HepG2 (cell line): ENCODE data around the gene SETD1A. TPM values are rescaled to one million over a fixed set of nuclear protein-coding genes. Genes with fewer than 3 reads are reported as not detected.

Experiments used
- BRCA1 ChIP-seq: sonication (generic); formaldehyde crosslinking; IDR thresholded peaks from 2 replicates; pipeline ENCODE4 v1.4.0; 2020; ENCODE audit warnings: missing genetic modification reagents
- CBX1 ChIP-seq: IDR thresholded peaks from one replicate; pipeline ENCODE4 v1.6.1; 2016; ENCODE audit warnings: antibody characterized with exemption, low read depth
- CTCF ChIP-seq: sonication (generic); formaldehyde crosslinking; IDR thresholded peaks from 2 replicates; pipeline ENCODE4 v1.5.0; 2020; ENCODE audit warnings: mild to moderate bottlenecking, missing genetic modification reagents, moderate library complexity
- ETV6 ChIP-seq: sonication (generic); formaldehyde crosslinking; conservative IDR thresholded peaks from 2 replicates; pipeline ENCODE4 v1.4.0; 2020; ENCODE audit warnings: missing genetic modification reagents
- FOXC1 ChIP-seq: sonication (generic); formaldehyde crosslinking; IDR thresholded peaks from 2 replicates; pipeline ENCODE4 v1.8.0; 2022; ENCODE audit warnings: mild to moderate bottlenecking, missing genetic modification reagents, borderline replicate concordance
- LBX2 ChIP-seq: sonication (generic); formaldehyde crosslinking; IDR thresholded peaks from 2 replicates; pipeline ENCODE4 v1.5.0; 2020; ENCODE audit warnings: missing genetic modification reagents, mild to moderate bottlenecking, borderline replicate concordance
- MAFK ChIP-seq, 2 experiments: IDR thresholded peaks in 1 of 2; conservative IDR thresholded peaks in 1 of 2; 2 replicates each; pipeline ENCODE4 v1.6.1; 2011; ENCODE audit warnings: improper control_type of control experiment in 2 of 2, low read length in 2 of 2
- POLR2AphosphoS2 ChIP-seq: IDR thresholded peaks from 2 replicates; pipeline ENCODE4 v1.6.1; 2011; ENCODE audit warnings: low read depth, low read length, improper control_type of control experiment
- RELA ChIP-seq: sonication (generic); formaldehyde crosslinking; IDR thresholded peaks from 2 replicates; pipeline ENCODE4 v1.4.0; 2020; ENCODE audit warnings: missing genetic modification reagents
- SAFB2 ChIP-seq: sonication (generic); formaldehyde crosslinking; IDR thresholded peaks from 2 replicates; pipeline ENCODE4 v1.5.1; 2020; ENCODE audit warnings: missing genetic modification reagents, low read depth, mild to moderate bottlenecking, borderline replicate concordance
- SOX13 ChIP-seq, 3 experiments: fragments of 450-650 bp in 1 of 3; sonication (generic) in 1 of 3; formaldehyde crosslinking in 1 of 3; IDR thresholded peaks in 2 of 3; conservative IDR thresholded peaks in 1 of 3; 2 replicates each; pipeline versions ENCODE4 v1.5.0 to v1.6.1; 2016 to 2020; ENCODE audit warnings: antibody characterized with exemption in 1 of 3, mild to moderate bottlenecking in 1 of 3, missing compliant biosample characterization in 1 of 3, missing genetic modification reagents in 1 of 3, moderate library complexity in 1 of 3
- ZBTB38 ChIP-seq: sonication (generic); formaldehyde crosslinking; IDR thresholded peaks from 2 replicates; pipeline ENCODE4 v1.5.1; 2020; ENCODE audit warnings: mild to moderate bottlenecking, missing genetic modification reagents
- ZMAT3 ChIP-seq: sonication (generic); formaldehyde crosslinking; conservative IDR thresholded peaks from 2 replicates; pipeline ENCODE4 v1.7.0; 2021; ENCODE audit warnings: missing genetic modification reagents
- ZNF264 ChIP-seq: sonication (generic); formaldehyde crosslinking; IDR thresholded peaks from 2 replicates; pipeline ENCODE4 v1.4.0; 2020; ENCODE audit warnings: missing genetic modification reagents
- ZNF513 ChIP-seq: sonication (generic); formaldehyde crosslinking; conservative IDR thresholded peaks from 2 replicates; pipeline ENCODE4 v1.5.0; 2020; ENCODE audit warnings: missing genetic modification reagents
- ZNF543 ChIP-seq: sonication (generic); formaldehyde crosslinking; IDR thresholded peaks from 2 replicates; pipeline ENCODE4 v1.4.0; 2020; ENCODE audit warnings: mild to moderate bottlenecking, missing genetic modification reagents
- ZNF576 ChIP-seq: sonication (generic); formaldehyde crosslinking; IDR thresholded peaks from 2 replicates; pipeline ENCODE4 v1.4.0; 2020; ENCODE audit warnings: mild to moderate bottlenecking, missing genetic modification reagents
- ZNF577 ChIP-seq: sonication (generic); formaldehyde crosslinking; IDR thresholded peaks from 2 replicates; pipeline ENCODE4 v1.4.0; 2020; ENCODE audit warnings: mild to moderate bottlenecking, low read depth, missing genetic modification reagents, borderline replicate concordance
- ZNF747 ChIP-seq: sonication (generic); formaldehyde crosslinking; IDR thresholded peaks from 2 replicates; pipeline ENCODE4 v1.8.1; 2023; ENCODE audit warnings: missing genetic modification reagents, mild to moderate bottlenecking, borderline replicate concordance
- ZNF777 ChIP-seq: sonication (generic); formaldehyde crosslinking; IDR thresholded peaks from 2 replicates; pipeline ENCODE4 v1.4.0; 2020; ENCODE audit warnings: missing genetic modification reagents
- polyA plus RNA-seq, 8 experiments: library from polyadenylated mRNA; depleted of rRNA in 3 of 8; stranded (reverse) in 7 of 8; unstranded in 1 of 8; fragments of >200 nt; fragmentation: Illumina TruSeq in 4 of 8; extraction: Trizol in 4 of 8; gene quantifications; 2 replicates each; pipeline versions ENCODE4 v1.2.1 to v1.2.3, GENCODE V29; 2011 to 2016; ENCODE audit warnings: low read depth in 4 of 8, missing spikeins in 1 of 8, mixed read lengths in 1 of 8; ENCODE audit not compliant: insufficient read depth in 1 of 8
- total RNA-seq, 5 experiments: library from RNA; depleted of rRNA; stranded (reverse); fragments of >200 nt; fragmentation: Illumina TruSeq; extraction: Trizol; gene quantifications; 2 replicates each; pipeline ENCODE4 v1.2.3, GENCODE V29; 2016; ENCODE audit warnings: low read depth in 1 of 5
- TF ChIP-seq, protein P1 (sequence below): sonication (generic); formaldehyde crosslinking; IDR thresholded peaks from 2 replicates; pipeline ENCODE4 v1.4.0; 2020; ENCODE audit warnings: missing genetic modification reagents, borderline replicate concordance
- TF ChIP-seq, protein P2 (sequence below): sonication (generic); formaldehyde crosslinking; IDR thresholded peaks from 2 replicates; pipeline ENCODE4 v1.5.0; 2020; ENCODE audit warnings: missing genetic modification reagents

Gene SETD1A
- total and polyA plus RNA-seq, 2 of the 13 experiments (the other 11 are each of a cell fraction or from before 2014, with no cell fraction given), result 3.8 to 5.6 TPM

GRCh38 chr16:30986129-30986991, 28.8 kb downstream of the SETD1A start (continued):
- TF ChIP-seq CTCF (CRISPR knock-in tag) (no peak), ZNF747 (CRISPR knock-in tag) (no peak), LBX2 (CRISPR knock-in tag) (0 out of 2 replicates have a peak, but pooled peaks have one; percentile 21), ZBTB38 (peak; percentile 6; the same call in 1 of the 2 replicates), ZMAT3 (CRISPR knock-in tag) (no peak), ZNF264 (CRISPR knock-in tag) (no peak), SOX13 (IDR thresholded peaks at IDR 0.05) (no peak), SOX13 (CRISPR knock-in tag; conservative IDR thresholded peaks at IDR 0.05 in 1 of 2, IDR thresholded peaks at IDR 0.05 in 1 of 2) (no peak), BRCA1 (CRISPR knock-in tag) (no peak), POLR2AphosphoS2 (no peak), ZNF777 (CRISPR knock-in tag) (no peak), SAFB2 (no peak), RELA (CRISPR knock-in tag) (no peak), ZNF576 (CRISPR knock-in tag) (no peak), ETV6 (no peak), ZNF543 (CRISPR knock-in tag) (no peak), ZNF513 (CRISPR knock-in tag) (no peak), FOXC1 (CRISPR knock-in tag) (0 out of 2 replicates have a peak, but pooled peaks have one; percentile 20), MAFK (conservative IDR thresholded peaks at IDR 0.05 in 1 of 2, IDR thresholded peaks at IDR 0.05 in 1 of 2; ENCODE audit: low read length in 2 of 2) (no peak), CBX1 (no peak), ZNF577 (CRISPR knock-in tag) (no peak)
- TF ChIP-seq, protein P1, sequence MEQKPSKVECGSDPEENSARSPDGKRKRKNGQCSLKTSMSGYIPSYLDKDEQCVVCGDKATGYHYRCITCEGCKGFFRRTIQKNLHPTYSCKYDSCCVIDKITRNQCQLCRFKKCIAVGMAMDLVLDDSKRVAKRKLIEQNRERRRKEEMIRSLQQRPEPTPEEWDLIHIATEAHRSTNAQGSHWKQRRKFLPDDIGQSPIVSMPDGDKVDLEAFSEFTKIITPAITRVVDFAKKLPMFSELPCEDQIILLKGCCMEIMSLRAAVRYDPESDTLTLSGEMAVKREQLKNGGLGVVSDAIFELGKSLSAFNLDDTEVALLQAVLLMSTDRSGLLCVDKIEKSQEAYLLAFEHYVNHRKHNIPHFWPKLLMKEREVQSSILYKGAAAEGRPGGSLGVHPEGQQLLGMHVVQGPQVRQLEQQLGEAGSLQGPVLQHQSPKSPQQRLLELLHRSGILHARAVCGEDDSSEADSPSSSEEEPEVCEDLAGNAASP (CRISPR knock-in tag), result peak; percentile 90; the same call in 1 of the 2 replicates
- TF ChIP-seq, protein P2, sequence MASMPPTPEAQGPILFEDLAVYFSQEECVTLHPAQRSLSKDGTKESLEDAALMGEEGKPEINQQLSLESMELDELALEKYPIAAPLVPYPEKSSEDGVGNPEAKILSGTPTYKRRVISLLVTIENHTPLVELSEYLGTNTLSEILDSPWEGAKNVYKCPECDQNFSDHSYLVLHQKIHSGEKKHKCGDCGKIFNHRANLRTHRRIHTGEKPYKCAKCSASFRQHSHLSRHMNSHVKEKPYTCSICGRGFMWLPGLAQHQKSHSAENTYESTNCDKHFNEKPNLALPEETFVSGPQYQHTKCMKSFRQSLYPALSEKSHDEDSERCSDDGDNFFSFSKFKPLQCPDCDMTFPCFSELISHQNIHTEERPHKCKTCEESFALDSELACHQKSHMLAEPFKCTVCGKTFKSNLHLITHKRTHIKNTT (CRISPR knock-in tag), result no peak
